ENCODE measurements around the gene FOXO3B.
"Not testable (repeated sequence)": the region's sequence is repeated elsewhere in the genome, so short reads cannot be mapped to it uniquely, and the experiment has no call there.

FOXO3B gene

GRCh38 chr17:18667535-18667934 lies 14.6 kb downstream of the FOXO3B start:
- not testable (repeated sequence) for H3K4me1 ChIP-seq (ENCODE audit: control insufficient read depth in 1 of 2, insufficient read depth in 2 of 2, low read length in 2 of 2); H3K27ac ChIP-seq (ENCODE audit: low read depth, low read length); H4K12ac ChIP-seq (ENCODE audit: low read depth, low read length); H2BK120ac ChIP-seq (ENCODE audit: insufficient read depth, low read length, poor library complexity); H3K79me1 ChIP-seq (ENCODE audit: low read length); H2BK5ac ChIP-seq (ENCODE audit: low read depth, low read length, poor library complexity); H2BK12ac ChIP-seq (ENCODE audit: low read length); H3K23ac ChIP-seq (ENCODE audit: low read length); H3K9me3 ChIP-seq (ENCODE audit: insufficient read depth, low read depth, low read length); H3K4me3 ChIP-seq (ENCODE audit: low read depth, low read length); H3K4ac ChIP-seq (ENCODE audit: low read depth, low read length); H3K18ac ChIP-seq (ENCODE audit: low read length); H4K91ac ChIP-seq (ENCODE audit: low read depth, low read length); H4K8ac ChIP-seq (ENCODE audit: low read depth, low read length); H3K4me2 ChIP-seq (ENCODE audit: low read length); H3K14ac ChIP-seq (ENCODE audit: low read length); H3K9ac ChIP-seq (ENCODE audit: low read length); H2AK5ac ChIP-seq (ENCODE audit: low read length); H2AFZ ChIP-seq (ENCODE audit: insufficient read depth, low read length, poor library complexity); H3K79me2 ChIP-seq (ENCODE audit: control insufficient read depth, insufficient read depth, low read length, poor library complexity); DNase-seq; H3K27me3 ChIP-seq (ENCODE audit: insufficient read depth, low read length)
- WGBS (ENCODE audit: extremely low coverage, insufficient coverage, insufficient read length): no CpG with 5 or more reads among the region's 3 CpGs
- peaks cover 24% of the 10 kb centered on the region in 2 experiments for H3K36me3 ChIP-seq (ENCODE audit: control insufficient read depth in 1 of 2, insufficient read depth in 2 of 2, low read length in 2 of 2)

- not testable (repeated sequence) for H3K4me2 ChIP-seq (ENCODE audit: low read length); H2AK5ac ChIP-seq (ENCODE audit: low read length); H3K9me3 ChIP-seq (ENCODE audit: insufficient read depth, low read depth, low read length); H4K12ac ChIP-seq (ENCODE audit: low read depth, low read length); H2BK120ac ChIP-seq (ENCODE audit: insufficient read depth, low read length, poor library complexity); H4K91ac ChIP-seq (ENCODE audit: low read depth, low read length); H3K79me1 ChIP-seq (ENCODE audit: low read length); DNase-seq; H3K27me3 ChIP-seq (ENCODE audit: insufficient read depth, low read length); H3K23ac ChIP-seq (ENCODE audit: low read length); H3K4ac ChIP-seq (ENCODE audit: low read depth, low read length); H3K27ac ChIP-seq (ENCODE audit: low read depth, low read length); H3K14ac ChIP-seq (ENCODE audit: low read length); H4K8ac ChIP-seq (ENCODE audit: low read depth, low read length); H3K18ac ChIP-seq (ENCODE audit: low read length); H2BK12ac ChIP-seq (ENCODE audit: low read length); H3K79me2 ChIP-seq (ENCODE audit: control insufficient read depth, insufficient read depth, low read length, poor library complexity); H3K4me3 ChIP-seq (ENCODE audit: low read depth, low read length); H2BK5ac ChIP-seq (ENCODE audit: low read depth, low read length, poor library complexity); H2AFZ ChIP-seq (ENCODE audit: insufficient read depth, low read length, poor library complexity); H3K9ac ChIP-seq (ENCODE audit: low read length); H3K4me1 ChIP-seq (ENCODE audit: control insufficient read depth in 1 of 2, insufficient read depth in 2 of 2, low read length in 2 of 2)
- peaks cover 12 to 13% of the 10 kb centered on the region in 2 experiments for H3K36me3 ChIP-seq (ENCODE audit: control insufficient read depth in 1 of 2, insufficient read depth in 2 of 2, low read length in 2 of 2)
- WGBS (ENCODE audit: extremely low coverage, insufficient coverage, insufficient read length): no CpG with 5 or more reads among the region's 2 CpGs
Measured at GRCh38 chr17:18666326-18666725, 15.8 kb downstream of the FOXO3B start.

- H3K9me3 ChIP-seq (ENCODE audit: insufficient read depth, low read depth, low read length); H2AFZ ChIP-seq (ENCODE audit: insufficient read depth, low read length, poor library complexity); H4K12ac ChIP-seq (ENCODE audit: low read depth, low read length); H3K9ac ChIP-seq (ENCODE audit: low read length); H2BK120ac ChIP-seq (ENCODE audit: insufficient read depth, low read length, poor library complexity); H2AK5ac ChIP-seq (ENCODE audit: low read length); H4K8ac ChIP-seq (ENCODE audit: low read depth, low read length); H4K91ac ChIP-seq (ENCODE audit: low read depth, low read length); H3K4me1 ChIP-seq (ENCODE audit: control insufficient read depth in 1 of 2, insufficient read depth in 2 of 2, low read length in 2 of 2); H3K4ac ChIP-seq (ENCODE audit: low read depth, low read length); H3K4me2 ChIP-seq (ENCODE audit: low read length); H3K27ac ChIP-seq (ENCODE audit: low read depth, low read length); H3K14ac ChIP-seq (ENCODE audit: low read length); H3K79me2 ChIP-seq (ENCODE audit: control insufficient read depth, insufficient read depth, low read length, poor library complexity); H3K4me3 ChIP-seq (ENCODE audit: low read depth, low read length); H2BK5ac ChIP-seq (ENCODE audit: low read depth, low read length, poor library complexity); H3K27me3 ChIP-seq (ENCODE audit: insufficient read depth, low read length); H3K23ac ChIP-seq (ENCODE audit: low read length); H3K18ac ChIP-seq (ENCODE audit: low read length); H3K36me3 ChIP-seq (ENCODE audit: control insufficient read depth in 1 of 2, insufficient read depth in 2 of 2, low read length in 2 of 2); H2BK12ac ChIP-seq (ENCODE audit: low read length); H3K79me1 ChIP-seq (ENCODE audit: low read length); DNase-seq: not testable (repeated sequence)
- no CpG with 5 or more reads among the region's 5 CpGs for WGBS (ENCODE audit: extremely low coverage, insufficient coverage, insufficient read length)
Measured at GRCh38 chr17:18661924-18662624, 20.0 kb downstream of the FOXO3B start.

GRCh38 chr17:18650094-18650493 lies 32.0 kb downstream of the FOXO3B start:
- not testable (repeated sequence) for H3K18ac ChIP-seq (ENCODE audit: low read length); H2BK120ac ChIP-seq (ENCODE audit: insufficient read depth, low read length, poor library complexity); H4K12ac ChIP-seq (ENCODE audit: low read depth, low read length); H3K9me3 ChIP-seq (ENCODE audit: insufficient read depth, low read depth, low read length); H2AK5ac ChIP-seq (ENCODE audit: low read length); DNase-seq; H4K91ac ChIP-seq (ENCODE audit: low read depth, low read length); H3K27me3 ChIP-seq (ENCODE audit: insufficient read depth, low read length); H3K36me3 ChIP-seq (ENCODE audit: control insufficient read depth in 1 of 2, insufficient read depth in 2 of 2, low read length in 2 of 2); H3K79me2 ChIP-seq (ENCODE audit: control insufficient read depth, insufficient read depth, low read length, poor library complexity); H3K4me2 ChIP-seq (ENCODE audit: low read length); H4K8ac ChIP-seq (ENCODE audit: low read depth, low read length); H3K27ac ChIP-seq (ENCODE audit: low read depth, low read length); H2BK5ac ChIP-seq (ENCODE audit: low read depth, low read length, poor library complexity); H3K4ac ChIP-seq (ENCODE audit: low read depth, low read length); H2AFZ ChIP-seq (ENCODE audit: insufficient read depth, low read length, poor library complexity); H2BK12ac ChIP-seq (ENCODE audit: low read length); H3K79me1 ChIP-seq (ENCODE audit: low read length); H3K4me3 ChIP-seq (ENCODE audit: low read depth, low read length); H3K9ac ChIP-seq (ENCODE audit: low read length); H3K23ac ChIP-seq (ENCODE audit: low read length); H3K4me1 ChIP-seq (ENCODE audit: control insufficient read depth in 1 of 2, insufficient read depth in 2 of 2, low read length in 2 of 2); H3K14ac ChIP-seq (ENCODE audit: low read length)
- no CpG with 5 or more reads among the region's 23 CpGs for WGBS (ENCODE audit: extremely low coverage, insufficient coverage, insufficient read length)

Measured in trophoblast cell (in vitro differentiated cells and primary cell).